Naive thymus-derived CD4-positive, alpha-beta T cell (primary cell): Measurements from ENCODE around the gene KDM8. TPM values are rescaled to one million over a fixed set of nuclear protein-coding genes. Genes with fewer than 3 reads are reported as not detected.
"Not testable (repeated sequence)": the region's sequence is repeated elsewhere in the genome, so short reads cannot be mapped to it uniquely, and the experiment has no call there.

Experiments used
- ATAC-seq: fragments of 150-1000 bp; cut with Tn5 transposase; 2 replicates; pipeline ENCODE4 v1.10.0; 2021; ENCODE audit warnings: mild to moderate bottlenecking, moderate library complexity
- CTCF ChIA-PET: fragments of 350-600 bp; sonication (Branson Sonifier 250); formaldehyde crosslinking; loops from one replicate; lab custom pipeline; 2021; ENCODE audit warnings: antibody characterized with exemption; lab: Charles Lee
- POLR2A ChIA-PET: fragments of 350-600 bp; sonication (Branson Sonifier 250); formaldehyde crosslinking; loops from one replicate; lab custom pipeline; 2021; ENCODE audit warnings: antibody characterized with exemption, inconsistent platforms; lab: Charles Lee
- DNase-seq, 9 donors: peaks; one replicate each; pipeline versions ENCODE4 v3.0.0 to v3.0.0-alpha.2; 2020 to 2022; ENCODE audit warnings: mixed read lengths in 1 of 9
- H3K27ac ChIP-seq: one replicate; pipeline ENCODE4 v1.7.0; 2013; ENCODE audit warnings: mild to moderate bottlenecking, low read depth, low read length, moderate library complexity
- H3K27me3 ChIP-seq, 2 donors: one replicate each; pipeline ENCODE4 v1.7.0; 2013; ENCODE audit warnings: low read length in 2 of 2, mild to moderate bottlenecking in 2 of 2, moderate library complexity in 2 of 2; ENCODE audit not compliant: control insufficient read depth in 2 of 2, insufficient read depth in 2 of 2
- H3K36me3 ChIP-seq, 3 experiments: 1 replicate in 2 of 3; 2 replicates in 1 of 3; pipeline ENCODE4 v1.7.0; 2013; ENCODE audit warnings: low read length in 3 of 3, mild to moderate bottlenecking in 3 of 3, moderate library complexity in 1 of 3; ENCODE audit not compliant: insufficient read depth in 3 of 3, control insufficient read depth in 2 of 3
- H3K4me1 ChIP-seq, 2 donors: one replicate each; pipeline ENCODE4 v1.7.0; 2013; ENCODE audit warnings: low read length in 2 of 2, mild to moderate bottlenecking in 2 of 2, moderate library complexity in 1 of 2; ENCODE audit not compliant: control insufficient read depth in 2 of 2, insufficient read depth in 2 of 2
- H3K4me3 ChIP-seq: 2 replicates; pipeline ENCODE4 v1.7.0; 2013; ENCODE audit warnings: mild to moderate bottlenecking, low read length
- H3K9me3 ChIP-seq, 3 experiments: 1 replicate in 2 of 3; 2 replicates in 1 of 3; pipeline ENCODE4 v1.7.0; 2013; ENCODE audit warnings: low read length in 3 of 3; ENCODE audit not compliant: control insufficient read depth in 2 of 3
- H3K27ac Mint-ChIP-seq, 9 donors: one replicate each; pipeline ENCODE4 v1.8.0; 2020 to 2022; ENCODE audit warnings: mixed read lengths in 9 of 9, mild to moderate bottlenecking in 8 of 9, moderate library complexity in 5 of 9, inconsistent platforms in 2 of 9
- H3K27me3 Mint-ChIP-seq, 5 donors: one replicate each; pipeline ENCODE4 v1.8.0; 2021 to 2022; ENCODE audit warnings: mixed read lengths in 5 of 5, mild to moderate bottlenecking in 1 of 5
- H3K36me3 Mint-ChIP-seq, 5 donors: one replicate each; pipeline ENCODE4 v1.8.0; 2020 to 2022; ENCODE audit warnings: mixed read lengths in 5 of 5, mild to moderate bottlenecking in 3 of 5, inconsistent platforms in 1 of 5
- H3K4me1 Mint-ChIP-seq, 7 donors: one replicate each; pipeline ENCODE4 v1.8.0; 2020 to 2022; ENCODE audit warnings: mixed read lengths in 7 of 7, mild to moderate bottlenecking in 3 of 7, inconsistent platforms in 1 of 7
- H3K4me3 Mint-ChIP-seq, 10 donors: one replicate each; pipeline ENCODE4 v1.8.0; 2020 to 2022; ENCODE audit warnings: mild to moderate bottlenecking in 10 of 10, mixed read lengths in 10 of 10, moderate library complexity in 6 of 10, inconsistent platforms in 2 of 10
- H3K9me3 Mint-ChIP-seq, 11 donors: one replicate each; pipeline ENCODE4 v1.8.0; 2020 to 2022; ENCODE audit warnings: mixed read lengths in 11 of 11, mild to moderate bottlenecking in 4 of 11, inconsistent platforms in 1 of 11, moderate library complexity in 1 of 11
- intact Hi-C, 2 donors: fragments of 100-400 bp; cut with micrococcal nuclease; formaldehyde crosslinking; loops; one replicate each; pipeline ENCODE4 v1.15.1; 2023
- polyA plus RNA-seq, 2 donors: library from polyadenylated mRNA; unstranded; fragments of 300-500 nt; fragmentation: Illumina TruSeq; gene quantifications; one replicate each; pipeline ENCODE4 v1.2.3, GENCODE V29; 2021
- total RNA-seq, 6 experiments: library from RNA in 5 of 6; stranded (reverse) in 5 of 6; gene quantifications; 1 replicate in 5 of 6; 2 replicates in 1 of 6; pipeline ENCODE4 v1.2.3 and lab custom pipeline; 2021 to 2026

Gene KDM8
- total and polyA plus RNA-seq, 7 experiments from 2014 or later = 10.0 to 34.4 (median 18.5) TPM

DNA sequence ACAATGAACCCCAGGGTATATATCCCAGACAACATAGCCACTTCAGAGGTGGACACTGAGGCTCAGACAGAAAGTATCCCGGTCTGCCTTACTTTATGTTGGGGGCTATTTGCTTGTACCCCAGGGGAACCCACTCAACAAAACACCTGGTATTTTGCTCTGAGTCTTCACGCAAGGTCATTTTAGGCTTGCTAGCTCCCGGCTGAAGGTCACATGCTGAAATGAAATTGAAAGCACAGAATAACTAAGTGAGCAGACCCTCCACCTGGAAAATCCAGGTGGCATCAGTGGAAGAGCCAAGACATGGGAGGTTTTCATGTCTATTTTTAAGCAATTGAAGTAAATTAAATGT, 4.1 kb upstream of the KDM8 start:
- H3K36me3 Mint-ChIP-seq = peaks cover 0 to 33% (median 0%) of the 10 kb centered on the region in 5 donors
- H3K9me3 Mint-ChIP-seq = peaks cover 0 to 17% (median 2%) of the 10 kb centered on the region in 11 donors
- peak overlapping the region; percentile 87 to 99 (median 95) for H3K27ac Mint-ChIP-seq
- peak overlapping the region; percentile 2 for H3K4me3 ChIP-seq
- intact Hi-C loops = loop anchor here (1.0 to 10.0 kb wide), 2 partner anchors 20 to 1016 kb away; partner anchors contain the start of gene XPO6 (in 1 of the 2)
- peaks cover 63 to 96% (median 91%) of the 10 kb centered on the region in 7 donors for H3K4me1 Mint-ChIP-seq
- ATAC-seq (no peak), DNase-seq (no peak)
- H3K27me3 Mint-ChIP-seq = peaks cover 0 to 3% (median 0%) of the 10 kb centered on the region in 5 donors
- ChIA-PET CTCF (interaction anchor here (0.6 to 7.8 kb wide), 11 partner anchors 19 to 263 kb away, joined by 3 to 91 read pairs (median 4); no protein-coding TSS in a partner anchor), POLR2A (interaction anchor here (0.6 to 5.7 kb wide), 13 partner anchors 9 to 208 kb away, joined by 3 to 59 read pairs (median 3); no protein-coding TSS in a partner anchor)
- no peaks in the 10 kb centered on the region for H3K27me3 ChIP-seq
- H3K9me3 ChIP-seq = no peaks in the 10 kb centered on the region
- no peaks in the 10 kb centered on the region for H3K36me3 ChIP-seq
- H3K27ac ChIP-seq = peak overlapping the region; percentile 26
- H3K4me1 ChIP-seq = peaks cover 64 to 85% of the 10 kb centered on the region in 2 donors
- peak overlapping the region in 8 of 10 donors; percentile 9 to 79 (median 58) for H3K4me3 Mint-ChIP-seq

DNA sequence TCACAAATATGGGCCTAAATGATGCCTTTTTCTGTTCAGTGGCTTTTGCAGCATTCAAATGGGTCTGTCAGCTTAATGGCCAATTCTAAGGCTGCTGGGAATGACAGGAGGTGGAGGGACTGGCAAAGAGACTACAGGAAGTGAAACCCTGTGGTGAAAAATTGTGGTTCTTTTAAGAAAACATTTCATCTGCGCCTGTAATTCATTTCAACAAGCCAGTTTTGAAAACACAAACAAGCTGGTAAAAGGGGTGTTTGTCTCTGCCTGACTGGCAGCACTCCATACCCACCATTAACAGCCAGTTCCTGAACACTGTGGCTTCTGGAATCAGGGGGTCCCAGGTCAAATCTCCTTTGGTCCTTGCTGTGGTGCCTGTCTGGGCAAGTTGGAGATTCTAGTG, 3.6 kb upstream of the KDM8 start:
- peak overlapping the region; percentile 93 to 99 (median 95) for H3K27ac Mint-ChIP-seq
- peak in 7 of 9 donors; percentile 51 to 76 (median 68) for DNase-seq
- ATAC-seq = no peak

DNA sequence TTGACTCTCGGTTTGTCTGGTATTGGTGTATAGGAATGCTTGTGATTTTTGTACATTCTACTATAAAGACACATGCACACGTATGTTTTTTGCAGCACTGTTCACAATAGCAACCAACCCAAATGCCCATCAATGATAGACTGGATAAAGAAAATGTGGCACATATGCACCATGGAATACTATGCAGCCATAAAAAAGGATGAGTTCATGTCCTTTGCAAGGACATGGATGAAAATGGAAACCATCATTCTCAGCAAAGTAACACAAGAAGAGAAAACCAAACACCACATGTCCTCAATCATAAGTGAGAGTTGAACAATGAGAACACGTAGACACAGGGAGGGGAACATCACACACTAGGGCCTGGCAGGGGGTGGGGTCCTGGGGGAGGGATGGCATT, 2.4 kb upstream of the KDM8 start:
- ChIA-PET POLR2A (interaction anchor here (1.3 to 6.6 kb wide), 3 partner anchors 9 to 166 kb away, joined by 4 to 128 read pairs (median 42); no protein-coding TSS in a partner anchor), CTCF (interaction anchor here (7.8 kb wide), 1 partner anchor 21 kb away, joined by 91 read pairs; no protein-coding TSS in a partner anchor)
- DNase-seq, H3K36me3 ChIP-seq, H3K27me3 ChIP-seq, H3K9me3 ChIP-seq, H3K27me3 Mint-ChIP-seq, H3K27ac ChIP-seq, H3K4me3 ChIP-seq, ATAC-seq: not testable (repeated sequence)
- H3K4me1 ChIP-seq = peaks cover 57 to 77% of the 10 kb centered on the region in 2 donors
- H3K4me1 Mint-ChIP-seq = peaks cover 59 to 92% (median 82%) of the 10 kb centered on the region in 7 donors
- peaks cover 0 to 21% (median 0%) of the 10 kb centered on the region in 5 donors for H3K36me3 Mint-ChIP-seq
- H3K4me3 Mint-ChIP-seq = peak overlapping the region in 8 of 10 donors; percentile 44 to 79 (median 77)
- intact Hi-C loops = loop anchor here in 1 of 2 donors (5.0 kb wide), 1 partner anchor 34 kb away; no protein-coding TSS in a partner anchor
- H3K27ac Mint-ChIP-seq = peak overlapping the region; percentile 93 to 99 (median 95)
- peaks cover 0 to 11% (median 0%) of the 10 kb centered on the region in 11 donors for H3K9me3 Mint-ChIP-seq

More for the DNA sequence above, 3.6 kb upstream of the KDM8 start:
- Mint-ChIP-seq H3K9me3 (peaks cover 0 to 13% (median 0%) of the 10 kb centered on the region in 11 donors), H3K4me1 (peaks cover 65 to 95% (median 90%) of the 10 kb centered on the region in 7 donors), H3K27me3 (peaks cover 0 to 3% (median 0%) of the 10 kb centered on the region in 5 donors), H3K4me3 (peak overlapping the region; percentile 67 to 79 (median 77)), H3K36me3 (peaks cover 0 to 29% (median 0%) of the 10 kb centered on the region in 5 donors)
- Histone ChIP-seq H3K9me3 (no peaks in the 10 kb centered on the region), H3K27ac (peak overlapping the region; percentile 66), H3K27me3 (no peaks in the 10 kb centered on the region), H3K4me3 (peak overlapping the region; percentile 29), H3K4me1 (peaks cover 67 to 86% of the 10 kb centered on the region in 2 donors), H3K36me3 (no peaks in the 10 kb centered on the region)
- intact Hi-C loops = loop anchor here (1.0 to 10.0 kb wide), 3 partner anchors 20 to 1015 kb away; partner anchors contain the start of gene XPO6 (in 1 of the 2)
- ChIA-PET CTCF (interaction anchor here (0.6 to 7.8 kb wide), 11 partner anchors 20 to 263 kb away, joined by 3 to 91 read pairs (median 4); no protein-coding TSS in a partner anchor), POLR2A (interaction anchor here (0.6 to 5.7 kb wide), 15 partner anchors 9 to 207 kb away, joined by 3 to 59 read pairs (median 4); no protein-coding TSS in a partner anchor)

DNA sequence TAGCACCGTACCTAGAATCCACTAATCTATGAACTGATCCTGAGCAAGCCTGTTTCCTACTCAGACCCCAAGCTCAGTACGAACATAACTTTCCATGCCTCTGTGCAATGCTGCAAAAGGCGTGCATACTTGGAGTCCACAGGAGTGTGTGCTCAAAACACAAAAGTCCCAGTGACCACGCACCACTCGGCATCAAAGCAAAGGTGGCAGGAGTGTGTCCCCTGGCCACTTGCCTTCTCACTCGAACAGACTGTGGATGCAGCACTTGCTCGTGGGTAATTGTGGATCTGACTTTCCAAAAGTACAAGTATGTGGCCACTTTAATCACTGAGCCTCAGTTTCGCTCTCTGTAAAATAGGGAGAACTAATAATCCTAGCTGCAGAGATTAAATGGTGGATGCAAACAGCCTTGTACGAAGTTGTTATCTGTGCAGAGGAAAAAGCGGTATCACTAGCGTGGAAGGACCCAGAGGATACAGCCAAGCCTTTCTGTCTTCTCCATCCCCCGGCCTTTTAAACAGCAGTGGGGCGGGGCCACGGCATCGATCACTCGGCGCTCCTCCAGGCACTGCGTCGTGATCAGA, 311 bp upstream of the KDM8 start:
- H3K36me3 Mint-ChIP-seq = peaks cover 0 to 19% (median 0%) of the 10 kb centered on the region in 5 donors
- Histone ChIP-seq H3K27me3 (no peaks in the 10 kb centered on the region), H3K4me1 (peaks cover 40 to 56% of the 10 kb centered on the region in 2 donors), H3K36me3 (peaks cover 0 to 2% (median 0%) of the 10 kb centered on the region in 3 experiments), H3K4me3 (peak overlapping the region; percentile 90), H3K27ac (peak overlapping the region; percentile 93), H3K9me3 (no peaks in the 10 kb centered on the region)
- intact Hi-C loops = loop anchor here (1.0 to 5.0 kb wide), 10 partner anchors 8 to 347 kb away; partner anchors contain the start of genes NSMCE1 (in 2 of the 2), IL21R (in 1 of the 2) and KATNIP (in 1 of the 2)
- peaks cover 0 to 3% (median 0%) of the 10 kb centered on the region in 5 donors for H3K27me3 Mint-ChIP-seq
- H3K9me3 Mint-ChIP-seq = peaks cover 0 to 8% (median 0%) of the 10 kb centered on the region in 11 donors
- CTCF ChIA-PET = interaction anchor here (0.6 to 4.7 kb wide), 8 partner anchors 15 to 116 kb away, joined by 3 to 29 read pairs (median 6); no protein-coding TSS in a partner anchor
- peaks cover 46 to 77% (median 66%) of the 10 kb centered on the region in 7 donors for H3K4me1 Mint-ChIP-seq
- POLR2A ChIA-PET = interaction anchor here (0.6 to 6.6 kb wide), 28 partner anchors 9 to 261 kb away, joined by 3 to 128 read pairs (median 8); no protein-coding TSS in a partner anchor
- peak overlapping the region; percentile 94 to 100 (median 100) for H3K27ac Mint-ChIP-seq
- ATAC-seq (peak; percentile 88), DNase-seq (peak in 1 of 9 donors; percentile 87)
- H3K4me3 Mint-ChIP-seq = peak overlapping the region; percentile 91 to 100 (median 98)

DNA sequence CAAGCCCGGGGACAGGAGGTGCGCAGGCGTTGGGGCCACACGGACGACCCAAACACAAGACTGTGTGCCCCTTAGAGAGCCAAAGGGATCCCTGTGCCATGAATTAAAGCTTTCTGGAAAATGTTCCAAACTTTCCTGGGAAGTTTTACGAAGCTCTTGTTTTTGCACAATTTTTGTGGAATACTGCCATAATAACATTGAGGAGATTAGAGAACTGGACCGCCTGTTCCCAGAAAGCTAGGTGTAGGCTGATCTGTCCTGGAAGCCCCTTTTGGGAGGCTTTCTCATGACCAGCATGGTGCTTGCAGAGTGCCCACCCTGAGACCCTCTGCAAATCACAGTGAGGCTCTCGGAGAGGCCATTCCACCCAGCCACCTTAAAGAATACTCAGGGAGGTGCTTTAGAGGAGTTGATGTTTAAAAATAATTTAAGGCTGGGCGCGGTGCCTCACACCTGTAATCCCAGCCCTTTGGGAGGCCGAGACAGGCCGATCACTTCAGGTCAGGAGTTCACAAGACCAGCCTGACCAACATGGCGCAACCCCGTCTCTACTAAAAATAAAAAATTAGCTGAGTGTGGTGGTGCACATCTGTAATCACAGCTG, 1.1 kb downstream of the KDM8 start:
- peak overlapping the region; percentile 93 for H3K27ac ChIP-seq
- H3K4me3 ChIP-seq = peak overlapping the region; percentile 97
- CTCF ChIA-PET = interaction anchor here (0.6 to 4.7 kb wide), 8 partner anchors 23 to 114 kb away, joined by 3 to 29 read pairs (median 4); no protein-coding TSS in a partner anchor
- DNase-seq (no peak), ATAC-seq (no peak)
- intact Hi-C loops = loop anchor here in 1 of 2 donors (5.0 kb wide), 1 partner anchor 37 kb away; no protein-coding TSS in a partner anchor
- peaks cover 0 to 10% (median under 1%) of the 10 kb centered on the region in 5 donors for H3K36me3 Mint-ChIP-seq
- no peaks in the 10 kb centered on the region for H3K9me3 ChIP-seq
- H3K4me1 Mint-ChIP-seq = peaks cover 34 to 64% (median 53%) of the 10 kb centered on the region in 7 donors
- H3K4me1 ChIP-seq = peaks cover 35 to 42% of the 10 kb centered on the region in 2 donors
- H3K36me3 ChIP-seq = peaks cover 0 to 3% (median 0%) of the 10 kb centered on the region in 3 experiments
- POLR2A ChIA-PET = interaction anchor here (0.6 to 6.6 kb wide), 29 partner anchors 7 to 365 kb away, joined by 3 to 128 read pairs (median 8); no protein-coding TSS in a partner anchor
- H3K27me3 Mint-ChIP-seq = peaks cover 0 to 3% (median 0%) of the 10 kb centered on the region in 5 donors
- H3K27ac Mint-ChIP-seq = peak overlapping the region; percentile 94 to 100 (median 100)
- no peaks in the 10 kb centered on the region for H3K27me3 ChIP-seq
- H3K9me3 Mint-ChIP-seq = peaks cover 0 to 4% (median 0%) of the 10 kb centered on the region in 11 donors
- peak overlapping the region; percentile 91 to 100 (median 98) for H3K4me3 Mint-ChIP-seq
